Astrocyte (in vitro differentiated cells and primary cell): ENCODE data around the gene MELTF.

Experiments
- CTCF ChIP-seq: IDR thresholded peaks from 2 replicates; pipeline ENCODE4 v1.5.1; 2011; ENCODE audit warnings: low read depth, mild to moderate bottlenecking, inconsistent platforms, low read length, moderate library complexity; ENCODE audit not compliant: insufficient read depth
- EZH2 ChIP-seq: IDR thresholded peaks from 2 replicates; pipeline ENCODE4 v1.6.1; 2012; ENCODE audit warnings: mild to moderate bottlenecking, low read length, inconsistent platforms; ENCODE audit not compliant: insufficient read depth

DNA sequence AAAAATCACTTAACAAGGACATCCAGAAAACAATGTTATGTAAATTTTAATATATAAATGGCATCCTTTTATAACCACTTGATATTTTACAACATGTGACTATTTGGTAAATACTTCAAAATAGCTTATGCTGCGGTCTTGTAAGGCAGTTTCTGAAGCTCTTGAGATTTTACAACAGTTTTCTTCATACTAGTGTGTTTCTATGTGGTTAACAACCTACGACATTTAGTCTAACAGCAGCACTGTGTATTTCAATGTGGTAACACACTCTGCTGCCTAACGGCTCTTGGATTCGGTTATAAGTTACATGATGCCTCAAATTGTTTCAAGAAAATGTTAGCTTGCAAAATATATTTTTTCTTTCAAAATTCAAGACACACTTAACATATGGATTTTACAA lies 12.9 kb upstream of the MELTF start:
- no peak for TF ChIP-seq CTCF
- TF ChIP-seq EZH2 = no peak
